Ishikawa (cell line): ENCODE results near the gene RSPO3.

Experiments used
- CEBPB ChIP-seq: IDR thresholded peaks from 2 replicates; pipeline ENCODE4 v1.6.1; 2012
- CREB1 ChIP-seq: IDR thresholded peaks from 2 replicates; pipeline ENCODE4 v1.6.1; 2012; ENCODE audit warnings: low read depth
- EGR1 ChIP-seq: IDR thresholded peaks from 2 replicates; pipeline ENCODE4 v1.6.1; 2012
- EP300 ChIP-seq: IDR thresholded peaks from 2 replicates; pipeline ENCODE4 v1.6.1; 2012; ENCODE audit warnings: borderline replicate concordance
- MAX ChIP-seq: IDR thresholded peaks from 2 replicates; pipeline ENCODE4 v1.6.1; 2012
- RAD21 ChIP-seq: IDR thresholded peaks from 2 replicates; pipeline ENCODE4 v1.6.1; 2012; ENCODE audit warnings: low read depth
- TAF1 ChIP-seq: IDR thresholded peaks from 2 replicates; pipeline ENCODE4 v1.6.1; 2012; ENCODE audit warnings: low read depth, mild to moderate bottlenecking
- TCF12 ChIP-seq: IDR thresholded peaks from 2 replicates; pipeline ENCODE4 v1.6.1; 2012; ENCODE audit warnings: low read depth
- TEAD4 ChIP-seq: IDR thresholded peaks from 2 replicates; pipeline ENCODE4 v1.6.1; 2012
- YY1 ChIP-seq: IDR thresholded peaks from 2 replicates; pipeline ENCODE4 v1.6.1; 2012; ENCODE audit warnings: low read depth
- ZBTB7A ChIP-seq: IDR thresholded peaks from 2 replicates; pipeline ENCODE4 v1.6.1; 2012; ENCODE audit warnings: low read depth
- TF ChIP-seq, protein P1 (sequence below): IDR thresholded peaks from 2 replicates; pipeline ENCODE4 v1.6.1; 2012; ENCODE audit warnings: low read depth, mild to moderate bottlenecking
- TF ChIP-seq, protein P2 (sequence below): IDR thresholded peaks from 2 replicates; pipeline ENCODE4 v1.6.1; 2012

DNA sequence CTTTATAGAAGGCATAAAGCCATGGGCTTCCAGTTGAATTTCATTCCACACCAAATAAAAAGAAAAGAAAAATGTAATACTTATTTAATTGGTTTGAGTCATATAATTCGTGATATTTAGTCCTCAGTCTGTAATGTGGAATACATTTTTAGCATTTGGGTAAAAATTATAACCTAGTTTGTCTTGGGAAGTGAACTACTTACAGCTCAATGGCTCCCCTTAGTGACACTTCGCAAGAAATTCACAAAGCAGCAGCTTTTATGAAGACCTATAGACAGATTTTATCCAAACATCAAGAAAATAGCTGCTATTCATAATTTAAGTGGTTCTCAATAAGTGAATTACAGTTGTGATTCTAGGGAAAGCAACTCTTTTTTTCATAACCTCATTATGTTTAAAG lies 72.1 kb downstream of the RSPO3 start:
- no peak for TF ChIP-seq EP300
- TF ChIP-seq EGR1 = no peak
- TF ChIP-seq RAD21 = peak; percentile 65
- TF ChIP-seq ZBTB7A = no peak
- no peak for TF ChIP-seq TEAD4
- TF ChIP-seq, protein P1, sequence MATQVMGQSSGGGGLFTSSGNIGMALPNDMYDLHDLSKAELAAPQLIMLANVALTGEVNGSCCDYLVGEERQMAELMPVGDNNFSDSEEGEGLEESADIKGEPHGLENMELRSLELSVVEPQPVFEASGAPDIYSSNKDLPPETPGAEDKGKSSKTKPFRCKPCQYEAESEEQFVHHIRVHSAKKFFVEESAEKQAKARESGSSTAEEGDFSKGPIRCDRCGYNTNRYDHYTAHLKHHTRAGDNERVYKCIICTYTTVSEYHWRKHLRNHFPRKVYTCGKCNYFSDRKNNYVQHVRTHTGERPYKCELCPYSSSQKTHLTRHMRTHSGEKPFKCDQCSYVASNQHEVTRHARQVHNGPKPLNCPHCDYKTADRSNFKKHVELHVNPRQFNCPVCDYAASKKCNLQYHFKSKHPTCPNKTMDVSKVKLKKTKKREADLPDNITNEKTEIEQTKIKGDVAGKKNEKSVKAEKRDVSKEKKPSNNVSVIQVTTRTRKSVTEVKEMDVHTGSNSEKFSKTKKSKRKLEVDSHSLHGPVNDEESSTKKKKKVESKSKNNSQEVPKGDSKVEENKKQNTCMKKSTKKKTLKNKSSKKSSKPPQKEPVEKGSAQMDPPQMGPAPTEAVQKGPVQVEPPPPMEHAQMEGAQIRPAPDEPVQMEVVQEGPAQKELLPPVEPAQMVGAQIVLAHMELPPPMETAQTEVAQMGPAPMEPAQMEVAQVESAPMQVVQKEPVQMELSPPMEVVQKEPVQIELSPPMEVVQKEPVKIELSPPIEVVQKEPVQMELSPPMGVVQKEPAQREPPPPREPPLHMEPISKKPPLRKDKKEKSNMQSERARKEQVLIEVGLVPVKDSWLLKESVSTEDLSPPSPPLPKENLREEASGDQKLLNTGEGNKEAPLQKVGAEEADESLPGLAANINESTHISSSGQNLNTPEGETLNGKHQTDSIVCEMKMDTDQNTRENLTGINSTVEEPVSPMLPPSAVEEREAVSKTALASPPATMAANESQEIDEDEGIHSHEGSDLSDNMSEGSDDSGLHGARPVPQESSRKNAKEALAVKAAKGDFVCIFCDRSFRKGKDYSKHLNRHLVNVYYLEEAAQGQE = no peak
- no peak for TF ChIP-seq YY1
- no peak for TF ChIP-seq TAF1
- no peak for TF ChIP-seq CEBPB
- no peak for TF ChIP-seq MAX
- no peak for TF ChIP-seq TCF12
- TF ChIP-seq, protein P2, sequence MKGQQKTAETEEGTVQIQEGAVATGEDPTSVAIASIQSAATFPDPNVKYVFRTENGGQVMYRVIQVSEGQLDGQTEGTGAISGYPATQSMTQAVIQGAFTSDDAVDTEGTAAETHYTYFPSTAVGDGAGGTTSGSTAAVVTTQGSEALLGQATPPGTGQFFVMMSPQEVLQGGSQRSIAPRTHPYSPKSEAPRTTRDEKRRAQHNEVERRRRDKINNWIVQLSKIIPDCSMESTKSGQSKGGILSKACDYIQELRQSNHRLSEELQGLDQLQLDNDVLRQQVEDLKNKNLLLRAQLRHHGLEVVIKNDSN = no peak
- TF ChIP-seq CREB1 = no peak
